Activated naive CD4-positive, alpha-beta T cell treated with anti-CD3 and anti-CD28 coated beads, Interleukin-2, amount 50 U/mL, for 72 hours (primary cell): Measurements from ENCODE around the gene PDE6A. TPM values are rescaled to one million over a fixed set of nuclear protein-coding genes. Genes with fewer than 3 reads are reported as not detected.
"Not testable (repeated sequence)": the region's sequence is repeated elsewhere in the genome, so short reads cannot be mapped to it uniquely, and the experiment has no call there.

ENCODE experiments used
- ATAC-seq, 2 donors: fragments of 150-1000 bp; cut with Tn5 transposase; 2 replicates each; pipeline ENCODE4 v1.10.0; 2021; ENCODE audit warnings: mild to moderate bottlenecking in 2 of 2, moderate library complexity in 2 of 2
- DNase-seq, 2 donors: peaks; one replicate each; pipeline ENCODE4 v3.0.0; 2021 to 2022; ENCODE audit warnings: low spot score in 2 of 2
- H3K27ac Mint-ChIP-seq, 2 donors: one replicate each; pipeline ENCODE4 v1.8.0; 2022; ENCODE audit warnings: mild to moderate bottlenecking in 2 of 2, mixed read lengths in 2 of 2
- H3K36me3 Mint-ChIP-seq, 2 donors: one replicate each; pipeline ENCODE4 v1.8.0; 2022; ENCODE audit warnings: mixed read lengths in 2 of 2
- H3K9me3 Mint-ChIP-seq, 2 donors: one replicate each; pipeline ENCODE4 v1.8.0; 2022; ENCODE audit warnings: mixed read lengths in 2 of 2
- total RNA-seq, 2 donors: library from RNA; stranded (reverse); gene quantifications; one replicate each; pipeline ENCODE4 v1.2.3, GENCODE V29; 2022

The PDE6A gene
- total RNA-seq, 2 donors from 2014 or later: not detected

DNA sequence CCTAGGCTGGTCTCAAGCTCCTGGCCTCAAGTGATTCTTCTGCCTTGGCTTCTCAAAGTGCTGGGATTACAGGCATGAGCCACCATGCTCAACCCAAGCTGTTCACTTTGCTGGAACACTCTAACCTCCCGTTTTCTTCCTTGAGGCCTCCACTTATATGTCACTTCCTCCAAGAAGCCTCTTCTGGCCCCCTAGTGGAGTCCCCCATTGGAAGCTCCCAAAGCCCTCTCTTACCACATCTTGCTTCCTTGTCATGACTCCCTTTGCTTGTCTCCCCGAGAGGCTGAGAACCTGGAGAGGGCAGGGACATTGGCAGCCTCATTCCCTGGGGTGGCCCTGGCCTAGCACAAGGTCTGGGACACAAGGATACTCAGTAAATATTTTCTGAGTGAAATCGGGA lies 80.8 kb downstream of the PDE6A start:
- Mint-ChIP-seq H3K27ac (peak overlapping the region in 1 of 2 donors; percentile 59), H3K9me3 (no peaks in the 10 kb centered on the region), H3K36me3 (no peaks in the 10 kb centered on the region)
- DNase-seq (no peak), ATAC-seq (no peak)

- no peaks in the 10 kb centered on the region for H3K36me3 Mint-ChIP-seq
- no peak for DNase-seq
- ATAC-seq: no peak
- H3K27ac Mint-ChIP-seq: no peak overlapping the region
- no peaks in the 10 kb centered on the region for H3K9me3 Mint-ChIP-seq
Observed at GRCh38 chr5:149863176-149863575, 81.4 kb downstream of the PDE6A start.

DNA sequence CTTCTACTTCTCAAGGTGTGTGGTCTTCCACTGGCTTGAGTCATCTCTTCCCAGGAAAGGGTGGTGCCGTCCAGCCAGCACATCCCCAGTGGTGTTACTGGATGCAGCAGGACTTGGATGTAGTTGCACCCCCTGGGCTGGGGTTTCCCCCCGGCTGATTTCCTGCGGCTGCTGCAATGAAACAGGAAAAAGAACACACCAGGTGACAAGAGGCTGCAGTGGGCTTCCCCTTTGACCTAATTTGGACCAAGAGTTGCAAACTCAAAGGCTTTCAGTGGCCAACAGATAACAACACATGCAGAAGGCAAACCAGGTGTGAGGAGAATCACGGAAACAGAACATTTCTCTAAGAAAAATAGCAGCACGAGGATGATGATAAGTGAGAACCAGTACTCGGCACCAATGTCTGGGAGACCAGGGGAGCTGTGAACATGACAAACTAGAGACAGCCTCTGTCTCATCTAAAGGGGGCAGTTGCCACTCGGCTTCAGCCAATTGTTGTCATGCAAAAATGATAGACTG lies 83.7 kb downstream of the PDE6A start:
- DNase-seq: no peak
- H3K36me3 Mint-ChIP-seq: no peaks in the 10 kb centered on the region
- ATAC-seq: peak; percentile 75 to 78
- no peaks in the 10 kb centered on the region for H3K9me3 Mint-ChIP-seq
- peak overlapping the region; percentile 37 to 70 for H3K27ac Mint-ChIP-seq

DNA sequence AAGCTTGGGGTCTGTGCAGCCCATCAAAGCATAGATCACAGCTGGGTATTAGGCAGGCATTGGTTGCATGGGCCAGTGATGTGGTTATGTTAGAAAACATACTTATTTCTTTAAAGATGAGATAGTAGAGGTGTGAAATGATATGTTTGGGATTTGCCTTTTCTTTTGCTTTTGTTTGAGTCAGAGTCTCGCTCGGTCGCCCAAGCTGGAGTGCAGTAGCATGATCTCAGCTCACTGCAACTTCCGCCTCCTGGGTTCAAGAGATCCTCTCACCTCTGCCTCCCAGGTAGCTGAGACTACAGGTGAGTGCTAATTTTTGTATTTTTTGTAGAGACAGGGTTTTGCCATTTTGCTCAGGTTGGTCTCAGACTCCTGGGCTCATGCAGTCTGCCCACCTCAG lies 84.8 kb downstream of the PDE6A start:
- Mint-ChIP-seq H3K27ac (no peak overlapping the region), H3K36me3 (no peaks in the 10 kb centered on the region), H3K9me3 (no peaks in the 10 kb centered on the region)
- DNase-seq: no peak
- no peak for ATAC-seq

DNA sequence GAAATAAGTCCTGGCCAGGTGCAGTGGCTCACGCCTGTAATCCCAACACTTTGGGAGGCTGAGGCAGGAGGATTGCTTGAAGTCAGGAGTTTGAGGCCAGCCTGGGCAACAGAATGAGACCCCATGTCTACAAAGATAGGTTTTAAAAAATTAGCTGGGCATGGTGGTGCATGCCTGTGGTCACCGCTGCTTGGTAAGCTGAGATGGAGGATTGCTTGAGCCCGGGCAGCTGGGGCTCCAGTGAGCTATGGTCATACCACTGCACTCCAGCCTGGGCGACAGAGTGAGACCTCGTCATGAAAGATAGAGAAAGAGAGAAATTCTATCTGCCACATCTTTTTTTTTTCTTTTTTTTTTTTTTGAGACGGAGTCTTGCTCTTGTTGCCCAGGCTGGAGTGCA lies 86.1 kb downstream of the PDE6A start:
- H3K27ac Mint-ChIP-seq, H3K36me3 Mint-ChIP-seq, H3K9me3 Mint-ChIP-seq, ATAC-seq, DNase-seq: not testable (repeated sequence)

DNA sequence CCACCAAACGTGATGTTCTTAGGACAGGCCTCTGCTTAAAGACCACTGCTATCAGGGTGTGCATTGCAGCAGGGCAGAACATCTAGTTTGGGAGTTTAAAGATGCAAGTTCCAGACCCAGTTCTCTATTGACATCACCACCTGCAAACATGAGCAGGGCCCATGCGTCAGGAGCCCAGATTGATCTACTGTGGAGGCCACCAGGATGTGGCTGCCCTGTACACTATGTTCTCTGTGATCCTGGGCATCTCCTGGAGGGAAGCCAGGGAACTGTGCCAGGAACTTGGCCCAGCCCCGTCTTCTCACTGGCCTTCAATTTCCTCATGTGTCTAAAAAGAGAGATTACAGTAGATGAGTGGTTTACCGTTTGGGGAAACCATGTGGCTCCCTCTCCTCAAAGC lies 87.1 kb downstream of the PDE6A start:
- no peak for ATAC-seq
- no peaks in the 10 kb centered on the region for H3K9me3 Mint-ChIP-seq
- no peak overlapping the region for H3K27ac Mint-ChIP-seq
- DNase-seq: no peak
- H3K36me3 Mint-ChIP-seq: no peaks in the 10 kb centered on the region

GRCh38 chr5:149855366-149855765 lies 89.2 kb downstream of the PDE6A start:
- no peak overlapping the region for H3K27ac Mint-ChIP-seq
- no peaks in the 10 kb centered on the region for H3K9me3 Mint-ChIP-seq
- no peaks in the 10 kb centered on the region for H3K36me3 Mint-ChIP-seq
- no peak for DNase-seq
- ATAC-seq: no peak

- DNase-seq: no peak
- ATAC-seq: no peak
- no peaks in the 10 kb centered on the region for H3K36me3 Mint-ChIP-seq
- H3K27ac Mint-ChIP-seq: no peak overlapping the region
- H3K9me3 Mint-ChIP-seq: no peaks in the 10 kb centered on the region
Observed at GRCh38 chr5:149854866-149855265, 89.7 kb downstream of the PDE6A start.

GRCh38 chr5:149853701-149854100 lies 90.9 kb downstream of the PDE6A start:
- no peak for ATAC-seq
- Mint-ChIP-seq H3K9me3 (no peaks in the 10 kb centered on the region), H3K27ac (no peak overlapping the region), H3K36me3 (peaks cover 0 to 8% of the 10 kb centered on the region in 2 donors)
- DNase-seq: no peak

DNA sequence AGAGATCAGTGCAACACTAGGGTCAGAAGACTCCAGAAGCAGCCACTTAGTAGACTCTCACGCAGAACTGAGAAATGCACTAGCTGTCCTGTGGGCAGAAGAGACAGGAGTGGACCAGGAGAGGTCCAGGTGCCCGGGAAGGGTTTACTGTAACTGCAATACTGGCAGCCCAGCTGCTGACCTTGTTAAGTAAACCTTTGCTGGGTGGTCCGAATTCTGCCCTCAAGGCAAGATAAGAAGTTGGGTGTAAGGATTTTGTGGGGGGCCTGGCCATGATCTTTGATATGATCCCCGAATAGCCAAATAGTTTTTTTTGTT lies 91.3 kb downstream of the PDE6A start:
- Mint-ChIP-seq H3K27ac (no peak overlapping the region), H3K36me3 (peaks cover 0 to 8% of the 10 kb centered on the region in 2 donors), H3K9me3 (no peaks in the 10 kb centered on the region)
- ATAC-seq: no peak
- no peak for DNase-seq

GRCh38 chr5:149852641-149853330 lies 91.8 kb downstream of the PDE6A start:
- H3K36me3 Mint-ChIP-seq: peaks cover 0 to 8% of the 10 kb centered on the region in 2 donors

GRCh38 chr5:149851211-149851610 lies 93.4 kb downstream of the PDE6A start:
- DNase-seq (no peak), ATAC-seq (no peak)
- Mint-ChIP-seq H3K27ac (no peak overlapping the region), H3K36me3 (peaks cover 0 to 16% of the 10 kb centered on the region in 2 donors), H3K9me3 (no peaks in the 10 kb centered on the region)

More at GRCh38 chr5:149852641-149853330, 91.8 kb downstream of the PDE6A start:
- no peak overlapping the region for H3K27ac Mint-ChIP-seq
- ATAC-seq (peak in 1 of 2 donors; percentile 48), DNase-seq (peak in 1 of 2 donors; percentile 45)
- H3K9me3 Mint-ChIP-seq: no peaks in the 10 kb centered on the region

- ATAC-seq: no peak
- no peak for DNase-seq
- H3K27ac Mint-ChIP-seq: peak overlapping the region in 1 of 2 donors; percentile 63
- peaks cover 0 to 16% of the 10 kb centered on the region in 2 donors for H3K36me3 Mint-ChIP-seq
- H3K9me3 Mint-ChIP-seq: no peaks in the 10 kb centered on the region
Observed at GRCh38 chr5:149849966-149850910, 94.4 kb downstream of the PDE6A start.

DNA sequence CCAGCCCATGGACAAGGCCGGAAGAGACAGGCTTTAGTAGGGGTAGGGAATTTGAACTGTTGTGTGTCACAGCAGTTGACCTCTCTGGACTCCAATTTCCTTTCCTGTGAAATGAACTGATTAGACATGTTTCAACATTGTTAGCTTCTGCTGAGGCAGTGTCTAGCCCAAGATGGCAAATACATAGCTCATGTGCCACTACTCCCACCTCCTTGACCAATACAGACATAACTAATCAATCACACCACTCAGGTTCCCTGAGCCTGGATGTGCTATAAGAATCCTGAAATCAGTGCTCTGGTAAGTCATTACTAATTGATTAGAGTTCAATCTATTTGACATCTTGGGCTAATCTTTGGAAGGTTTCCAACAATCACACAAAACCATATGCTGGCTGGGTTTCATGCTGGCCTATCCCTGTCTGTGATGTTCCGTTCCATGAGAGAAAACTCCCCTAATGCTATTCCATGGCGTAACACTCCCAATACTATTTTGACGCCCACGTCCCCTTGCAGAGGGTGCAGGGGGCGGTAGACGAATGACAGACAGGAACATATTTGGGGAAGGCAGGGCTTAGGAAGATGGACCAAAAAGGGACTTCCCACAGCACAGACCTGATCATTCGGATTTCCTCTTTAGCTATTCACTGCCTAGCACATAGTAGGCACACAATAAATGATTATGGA lies 95.2 kb downstream of the PDE6A start:
- Mint-ChIP-seq H3K27ac (no peak overlapping the region), H3K36me3 (peaks cover 0 to 16% of the 10 kb centered on the region in 2 donors), H3K9me3 (no peaks in the 10 kb centered on the region)
- ATAC-seq (no peak), DNase-seq (no peak)

GRCh38 chr5:149847611-149848010 lies 97.0 kb downstream of the PDE6A start:
- H3K9me3 Mint-ChIP-seq: no peaks in the 10 kb centered on the region
- ATAC-seq: no peak
- DNase-seq: no peak
- H3K27ac Mint-ChIP-seq: peak overlapping the region in 1 of 2 donors; percentile 1
- peaks cover 7 to 16% of the 10 kb centered on the region in 2 donors for H3K36me3 Mint-ChIP-seq

GRCh38 chr5:149846021-149846420 lies 98.6 kb downstream of the PDE6A start:
- peaks cover 7 to 16% of the 10 kb centered on the region in 2 donors for H3K36me3 Mint-ChIP-seq
- DNase-seq (no peak), ATAC-seq (no peak)
- H3K9me3 Mint-ChIP-seq: no peaks in the 10 kb centered on the region
- no peak overlapping the region for H3K27ac Mint-ChIP-seq

DNA sequence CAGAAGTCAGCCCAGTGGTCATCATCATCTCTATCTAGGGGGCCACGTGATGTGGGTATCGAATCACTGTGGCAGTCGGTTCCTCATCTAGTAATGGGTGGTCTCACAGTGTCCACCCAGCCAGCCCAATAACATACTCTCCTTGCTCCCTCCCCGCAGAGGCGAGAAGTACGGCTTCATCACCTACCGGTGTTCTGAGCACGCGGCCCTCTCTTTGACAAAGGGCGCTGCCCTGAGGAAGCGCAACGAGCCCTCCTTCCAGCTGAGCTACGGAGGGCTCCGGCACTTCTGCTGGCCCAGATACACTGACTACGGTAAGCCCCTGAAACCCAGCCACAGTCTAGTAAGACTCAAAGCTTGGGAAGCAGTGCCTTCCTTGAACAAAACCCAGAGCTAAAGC lies 99.0 kb downstream of the PDE6A start:
- ATAC-seq (no peak), DNase-seq (no peak)
- Mint-ChIP-seq H3K9me3 (no peaks in the 10 kb centered on the region), H3K36me3 (peaks cover 7 to 16% of the 10 kb centered on the region in 2 donors), H3K27ac (no peak overlapping the region)
